Measurements from ENCODE around the gene RNU5D-1. TPM values are rescaled to one million over a fixed set of nuclear protein-coding genes. Genes with fewer than 3 reads are reported as not detected.

The RNU5D-1 gene
- total and polyA plus RNA-seq, 2 of the 13 experiments (the other 11 are each of a cell fraction or from before 2014, with no cell fraction given), result 165 TPM; not detected in 1

- TF ChIP-seq ASH2L (IDR thresholded peaks at IDR 0.05; ENCODE audit: insufficient read length, low read depth, low read length), result no peak
- no peak for TF ChIP-seq ZC3H13 (CRISPR knock-in tag; IDR thresholded peaks at IDR 0.05)
- TF ChIP-seq ZNF280B (CRISPR knock-in tag; IDR thresholded peaks at IDR 0.05; ENCODE audit: borderline replicate concordance), result no peak
- TF ChIP-seq NKX3-1 (CRISPR knock-in tag; IDR thresholded peaks at IDR 0.05), result no peak
- TF ChIP-seq ZNF280D (CRISPR knock-in tag; IDR thresholded peaks at IDR 0.05), result no peak
- TF ChIP-seq SAP130 (CRISPR knock-in tag; IDR thresholded peaks at IDR 0.05; ENCODE audit: low read depth), result peak; percentile 43
- TF ChIP-seq HMGXB3 (CRISPR knock-in tag; IDR thresholded peaks at IDR 0.05; ENCODE audit: borderline replicate concordance), result no peak
- peak; percentile 41; the same call in 1 of the 2 replicates for TF ChIP-seq REPIN1 (CRISPR knock-in tag; IDR thresholded peaks at IDR 0.05; ENCODE audit: borderline replicate concordance, low read depth)
- TF ChIP-seq ZSCAN29 (CRISPR knock-in tag; conservative IDR thresholded peaks at IDR 0.05), result no peak
- no peak for TF ChIP-seq TOPORS (CRISPR knock-in tag; IDR thresholded peaks at IDR 0.05)
- no peak for TF ChIP-seq TAF1 (CRISPR knock-in tag; IDR thresholded peaks at IDR 0.05)
- TF ChIP-seq HNRNPLL (IDR thresholded peaks at IDR 0.05; ENCODE audit: low read depth, low read length, poor library complexity, severe bottlenecking), result no peak
- TF ChIP-seq HDAC1 (CRISPR knock-in tag; IDR thresholded peaks at IDR 0.05), result peak; percentile 43
- no peak for TF ChIP-seq ZNF577 (CRISPR knock-in tag; IDR thresholded peaks at IDR 0.05; ENCODE audit: borderline replicate concordance, low read depth)
- TF ChIP-seq HNRNPH1 (optimal IDR thresholded peaks at IDR 0.05; ENCODE audit: low read depth, low read length), result no peak
- no peak for TF ChIP-seq ZSCAN30 (CRISPR knock-in tag; IDR thresholded peaks at IDR 0.05)
- no peak for TF ChIP-seq PBX2 (CRISPR knock-in tag; IDR thresholded peaks at IDR 0.05)
Measured at GRCh38 chr1:44707959-44708831, 22.8 kb downstream of the RNU5D-1 start (continued).

All from HepG2 (cell line).